ENCODE results near the gene REXO1.

REXO1 gene

GRCh38 chr19:1875646-1876495 is 27.6 kb upstream of the REXO1 start (continued):
- TF ChIP-seq ZNF155 (tag by site-specific recombination; IDR thresholded peaks at IDR 0.05), result no peak
- TF ChIP-seq PRDM10 (tag by site-specific recombination; IDR thresholded peaks at IDR 0.05), result 0 out of 2 replicates have a peak, but pooled peaks have one; percentile 42
- TF ChIP-seq ZNF16 (tag by site-specific recombination; IDR thresholded peaks at IDR 0.05; ENCODE audit: low read depth), result no peak
- peak; percentile 30; the same call in 1 of the 2 replicates for TF ChIP-seq ZNF10 (tag by site-specific recombination; IDR thresholded peaks at IDR 0.05)
- no peak for TF ChIP-seq ZNF404 (tag by site-specific recombination; IDR thresholded peaks at IDR 0.05)
- peak; percentile 97 for TF ChIP-seq ZFP69B (tag by site-specific recombination; IDR thresholded peaks at IDR 0.05)
- peak; percentile 85 for TF ChIP-seq ZEB2 (tag by site-specific recombination; IDR thresholded peaks at IDR 0.05)
- peak; percentile 25; the same call in 1 of the 2 replicates for TF ChIP-seq ZSCAN4 (tag by site-specific recombination; IDR thresholded peaks at IDR 0.05)
- TF ChIP-seq YY2 (tag by site-specific recombination; IDR thresholded peaks at IDR 0.05), result no peak; the same call in 1 of the 2 replicates
- TF ChIP-seq ZNF37A (tag by site-specific recombination; IDR thresholded peaks at IDR 0.05), result no peak
- TF ChIP-seq ZNF146 (tag by site-specific recombination; IDR thresholded peaks at IDR 0.05), result peak; percentile 34; the same call in 1 of the 2 replicates
- no peak for TF ChIP-seq ZNF18 (tag by site-specific recombination; IDR thresholded peaks at IDR 0.05)
- TF ChIP-seq ZNF157 (tag by site-specific recombination; IDR thresholded peaks at IDR 0.05), result no peak
- TF ChIP-seq PRDM1 (tag by site-specific recombination; IDR thresholded peaks at IDR 0.05), result no peak
- TF ChIP-seq ZNF433 (tag by site-specific recombination; IDR thresholded peaks at IDR 0.05; ENCODE audit: low read depth), result no peak
- TF ChIP-seq GFI1B (tag by site-specific recombination; IDR thresholded peaks at IDR 0.05), result no peak
- TF ChIP-seq PATZ1 (tag by site-specific recombination; IDR thresholded peaks at IDR 0.05), result no peak; the same call in 1 of the 2 replicates
- peak; percentile 88; the same call in 1 of the 2 replicates for TF ChIP-seq CTCF (tag by site-specific recombination; IDR thresholded peaks at IDR 0.05)
- no peak for TF ChIP-seq MZF1 (tag by site-specific recombination; IDR thresholded peaks at IDR 0.05; ENCODE audit: borderline replicate concordance)
- TF ChIP-seq ZBTB21 (tag by site-specific recombination; IDR thresholded peaks at IDR 0.05), result peak; percentile 73
- no peak for TF ChIP-seq ZSCAN30 (tag by site-specific recombination; IDR thresholded peaks at IDR 0.05)
- TF ChIP-seq ZNF660 (tag by site-specific recombination; IDR thresholded peaks at IDR 0.05), result peak; percentile 33; the same call in 1 of the 2 replicates
- no peak for TF ChIP-seq ZNF223 (tag by site-specific recombination; IDR thresholded peaks at IDR 0.05)
- no peak for TF ChIP-seq IKZF3 (tag by site-specific recombination; IDR thresholded peaks at IDR 0.05)
- peak; percentile 86 for TF ChIP-seq ZNF600 (tag by site-specific recombination; IDR thresholded peaks at IDR 0.05)
- no peak for TF ChIP-seq ZNF555 (tag by site-specific recombination; conservative IDR thresholded peaks at IDR 0.05)
- TF ChIP-seq ZNF707 (tag by site-specific recombination; IDR thresholded peaks at IDR 0.05), result no peak
- no peak for TF ChIP-seq TCF7L2 (IDR thresholded peaks at IDR 0.05; ENCODE audit: borderline replicate concordance, low read depth, low read length)

Measured in HEK293 (cell line).